Stimulated activated CD4-positive, alpha-beta T cell treated with anti-CD3 and anti-CD28 coated beads, TNF-alpha, amount 100 ng/mL, for 1 hour (primary cell): ENCODE measurements around the gene TYMS.

Experiments
- DNase-seq, 3 donors: peaks; one replicate each; pipeline ENCODE4 v3.0.0-alpha.2; 2020; ENCODE audit warnings: low read depth in 3 of 3, low spot score in 1 of 3

Gene TYMS

DNA sequence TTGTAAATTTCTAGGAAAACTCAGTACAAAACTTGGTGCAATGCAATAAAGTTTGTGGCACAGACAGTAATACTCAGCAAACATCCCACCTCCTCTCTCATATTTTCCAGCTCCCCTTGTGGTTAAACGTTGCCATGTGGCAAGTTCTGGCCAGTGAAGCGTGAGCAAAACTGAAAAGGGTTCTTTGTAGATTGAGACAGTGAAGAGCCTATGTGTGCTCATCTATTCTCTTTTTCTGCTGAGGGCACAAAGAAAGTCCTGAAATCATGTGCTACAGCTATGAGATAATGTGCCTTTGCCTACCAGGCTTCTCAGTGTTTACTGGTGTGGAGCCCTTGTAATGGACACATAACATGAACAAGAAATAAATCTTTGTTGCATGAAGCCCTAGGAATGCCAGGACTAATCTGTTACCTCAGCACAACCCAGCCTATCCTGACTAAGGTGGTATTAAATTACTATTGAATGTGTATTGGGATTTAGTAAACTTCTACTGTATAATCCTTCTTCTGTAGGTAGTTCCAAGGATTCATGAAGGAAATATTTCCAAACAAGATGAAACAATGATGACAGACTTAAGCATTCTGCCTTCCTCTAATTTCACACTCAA lies 13.0 kb upstream of the TYMS start:
- no peak for DNase-seq

DNA sequence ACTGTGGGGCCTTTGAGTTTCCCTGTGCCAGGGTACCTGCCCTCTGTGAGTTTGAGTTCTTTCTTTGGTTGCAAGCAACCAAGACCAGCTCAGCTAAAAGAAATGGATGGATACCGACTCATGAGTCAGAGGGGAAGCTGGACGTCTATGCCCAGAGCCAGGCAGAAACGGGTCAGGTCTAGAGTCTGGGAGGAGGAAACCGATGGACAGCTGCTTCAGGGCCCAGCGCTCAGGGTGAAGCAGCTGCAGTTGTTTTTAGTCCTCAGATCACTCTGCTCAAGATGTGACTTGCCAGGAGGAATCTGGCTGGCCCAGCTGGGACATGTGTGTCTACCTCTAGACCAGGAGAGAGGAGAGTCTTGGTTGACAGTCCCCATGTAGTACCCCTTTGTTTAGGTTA lies 10.1 kb upstream of the TYMS start:
- DNase-seq: no peak

GRCh38 chr18:649341-649740 lies 8.1 kb upstream of the TYMS start:
- DNase-seq: no peak

DNA sequence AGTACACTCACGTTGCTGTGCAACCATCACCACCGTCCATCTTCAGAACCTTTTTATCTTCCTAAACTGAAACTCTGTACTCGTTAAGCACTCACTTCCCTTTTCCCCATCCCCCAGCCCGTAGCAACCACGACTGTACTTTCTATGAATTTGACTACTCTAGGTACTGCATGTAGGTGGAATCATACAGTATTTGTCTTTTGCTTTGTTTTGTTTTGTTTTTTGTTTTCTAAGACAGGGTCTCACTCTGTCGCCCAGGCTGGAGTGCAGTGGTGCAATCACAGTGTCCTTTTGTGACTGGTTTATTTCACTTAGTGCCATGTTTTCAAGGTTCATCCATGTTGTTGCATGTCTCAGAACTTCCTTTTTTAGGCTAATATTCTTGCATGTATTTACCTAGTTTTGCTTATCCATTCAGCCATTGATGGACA lies 7.0 kb upstream of the TYMS start:
- no peak for DNase-seq

DNA sequence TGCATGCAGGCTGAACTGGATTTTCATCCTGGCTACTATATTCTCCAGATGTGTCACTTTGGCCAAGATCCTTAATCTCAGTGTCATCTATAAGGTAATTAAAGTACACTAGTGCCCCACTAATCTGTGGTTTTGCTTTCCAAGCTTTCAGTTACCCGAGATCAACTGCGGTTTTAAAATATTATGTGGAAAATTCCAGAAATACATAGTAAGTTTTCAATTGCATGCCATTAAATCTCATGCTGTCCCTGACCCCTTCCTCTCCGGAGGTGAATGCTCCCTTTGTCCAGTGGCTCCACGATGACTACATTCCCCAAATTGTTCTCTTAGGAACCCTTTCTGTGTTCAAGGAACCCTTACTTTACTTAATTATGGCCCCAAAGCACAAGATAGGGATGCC lies 5.3 kb upstream of the TYMS start:
- no peak for DNase-seq

DNA sequence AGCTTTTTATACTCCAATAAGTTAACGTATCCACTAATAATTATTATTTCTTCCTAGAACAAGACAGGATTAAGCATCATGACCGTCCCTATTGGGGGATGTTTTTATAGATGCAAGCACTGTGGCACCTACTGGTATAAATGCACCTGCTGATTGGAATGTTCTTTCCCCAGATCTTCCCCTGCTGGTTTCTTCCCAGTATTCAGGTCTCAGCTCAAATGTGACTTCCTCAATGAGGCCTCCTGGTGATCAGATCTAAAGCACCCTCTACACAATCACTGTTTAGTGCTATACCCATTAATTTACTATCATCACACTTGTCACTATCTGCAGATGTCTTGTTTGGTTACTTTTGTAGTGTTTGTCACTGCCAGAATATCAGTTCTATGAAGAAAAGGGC lies 3.9 kb upstream of the TYMS start:
- no peak for DNase-seq

GRCh38 chr18:654601-655000 lies 2.9 kb upstream of the TYMS start:
- DNase-seq: no peak

DNA sequence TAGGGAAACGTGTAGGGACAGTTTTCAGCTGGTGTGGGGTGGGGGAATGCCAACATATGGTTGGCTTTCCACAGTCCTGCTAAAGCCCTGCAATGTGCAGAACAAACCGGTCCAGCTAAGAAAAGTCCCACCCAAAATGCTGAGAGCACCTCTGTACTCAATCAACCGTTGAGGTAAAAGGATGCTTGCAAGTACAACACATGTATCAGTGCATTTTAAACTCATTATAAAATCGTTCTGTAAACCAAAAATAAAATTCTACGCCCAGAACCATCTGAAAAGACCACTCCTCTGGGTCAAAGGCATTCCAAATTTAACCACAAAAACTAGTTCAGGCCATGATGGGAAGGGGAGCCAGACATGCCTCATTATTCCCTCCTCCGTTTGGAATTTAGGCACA lies 2.0 kb upstream of the TYMS start:
- no peak for DNase-seq

DNA sequence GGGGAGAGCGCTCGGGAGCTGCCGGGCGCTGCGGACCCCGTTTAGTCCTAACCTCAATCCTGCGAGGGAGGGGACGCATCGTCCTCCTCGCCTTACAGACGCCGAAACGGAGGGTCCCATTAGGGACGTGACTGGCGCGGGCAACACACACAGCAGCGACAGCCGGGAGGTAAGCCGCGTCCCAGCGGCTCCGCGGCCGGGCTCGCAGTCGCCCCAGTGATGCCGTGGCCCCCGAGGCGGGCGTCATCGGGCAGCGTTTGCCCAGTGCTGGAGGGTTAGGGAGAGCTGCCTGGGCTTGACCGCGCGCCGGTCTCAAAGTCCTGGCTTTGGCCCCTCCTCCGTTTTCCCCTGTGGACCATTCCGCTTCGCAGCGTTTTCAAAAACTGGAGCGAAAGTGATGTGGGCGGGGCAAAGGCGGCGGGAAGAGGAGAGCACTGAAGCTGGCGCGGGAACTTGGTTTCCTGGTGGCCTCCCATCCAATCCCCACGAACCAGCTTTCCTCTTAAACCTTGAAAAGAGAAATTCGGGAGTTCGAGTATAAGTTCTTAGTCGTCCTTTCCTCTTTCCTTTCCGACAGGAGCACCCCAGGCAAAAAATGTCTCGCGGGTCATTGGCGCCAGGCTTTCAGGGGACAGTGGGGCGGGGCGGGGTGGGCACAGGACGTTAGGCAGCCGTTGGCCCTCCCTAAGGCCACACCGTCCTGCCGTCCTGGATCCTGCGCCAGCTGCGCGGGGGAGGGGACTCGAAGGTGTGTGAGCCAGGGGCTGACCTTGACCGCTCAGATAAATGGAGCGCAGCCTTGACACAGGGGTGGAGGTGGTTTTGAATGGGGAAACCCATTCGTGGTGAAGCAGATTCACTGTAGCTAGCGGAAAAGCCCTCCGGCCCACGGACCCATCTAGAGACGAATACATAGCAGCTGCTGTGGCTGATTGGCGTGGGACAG lies 821 bp downstream of the TYMS start:
- DNase-seq: peak in 1 of 3 donors; percentile 36

DNA sequence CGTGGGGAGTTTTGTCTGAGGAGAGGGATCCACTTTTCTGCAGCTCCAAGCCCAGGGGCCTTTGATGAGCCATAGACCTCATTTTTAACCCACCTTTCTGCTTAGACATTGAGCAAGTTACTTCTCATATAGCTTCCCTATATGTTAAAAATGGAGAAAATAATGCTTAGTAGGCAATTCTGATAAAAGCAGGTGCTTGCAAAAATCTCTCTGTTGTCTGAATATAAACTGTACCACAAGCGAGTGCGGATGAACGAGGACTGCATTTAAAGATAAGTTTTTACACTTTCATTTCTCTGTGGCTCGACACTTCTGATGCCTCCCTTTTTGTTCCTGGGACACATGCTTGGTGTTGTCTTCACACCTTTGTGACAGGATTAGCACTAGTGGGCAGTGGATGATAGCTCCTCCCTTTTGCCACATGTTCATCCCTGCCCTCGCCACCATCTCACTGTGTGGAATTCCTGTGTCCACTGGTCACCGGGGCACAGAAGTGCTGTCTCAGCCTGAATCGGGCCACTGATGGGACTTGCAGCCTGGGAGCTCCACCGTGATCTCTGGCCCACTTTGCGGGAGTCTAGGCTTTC lies 1.6 kb downstream of the TYMS start:
- DNase-seq: no peak

DNA sequence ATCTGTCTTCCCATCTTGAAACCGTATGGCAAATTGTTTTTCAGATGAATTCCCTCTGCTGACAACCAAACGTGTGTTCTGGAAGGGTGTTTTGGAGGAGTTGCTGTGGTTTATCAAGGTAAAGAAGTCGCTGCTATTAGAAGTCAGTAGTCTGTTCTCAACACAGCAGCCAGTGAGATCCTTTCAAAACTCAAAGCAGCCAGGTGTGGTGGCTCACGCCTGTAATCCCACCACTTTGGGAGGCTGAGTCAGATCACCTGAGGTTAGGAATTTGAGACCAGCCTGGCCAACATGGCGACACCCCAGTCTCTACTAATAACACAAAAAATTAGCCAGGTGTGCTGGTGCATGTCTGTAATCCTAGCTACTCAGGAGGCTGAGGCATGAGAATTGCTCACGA lies 2.1 kb downstream of the TYMS start:
- DNase-seq: no peak

DNA sequence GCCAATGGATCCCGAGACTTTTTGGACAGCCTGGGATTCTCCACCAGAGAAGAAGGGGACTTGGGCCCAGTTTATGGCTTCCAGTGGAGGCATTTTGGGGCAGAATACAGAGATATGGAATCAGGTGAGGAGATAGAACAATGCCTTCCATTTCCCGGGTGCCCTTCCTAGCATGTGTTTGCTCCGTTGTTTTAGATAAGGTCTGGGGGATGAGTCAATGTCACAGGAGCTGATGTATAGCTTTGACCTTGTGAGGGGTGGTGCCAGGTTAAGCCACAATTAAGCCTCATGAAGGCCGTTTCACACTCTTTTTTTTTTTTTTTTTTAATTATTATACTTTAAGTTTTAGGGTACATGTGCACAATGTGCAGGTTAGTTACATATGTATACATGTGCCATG lies 4.7 kb downstream of the TYMS start:
- no peak for DNase-seq

GRCh38 chr18:666177-666576 lies 8.7 kb downstream of the TYMS start:
- no peak for DNase-seq

DNA sequence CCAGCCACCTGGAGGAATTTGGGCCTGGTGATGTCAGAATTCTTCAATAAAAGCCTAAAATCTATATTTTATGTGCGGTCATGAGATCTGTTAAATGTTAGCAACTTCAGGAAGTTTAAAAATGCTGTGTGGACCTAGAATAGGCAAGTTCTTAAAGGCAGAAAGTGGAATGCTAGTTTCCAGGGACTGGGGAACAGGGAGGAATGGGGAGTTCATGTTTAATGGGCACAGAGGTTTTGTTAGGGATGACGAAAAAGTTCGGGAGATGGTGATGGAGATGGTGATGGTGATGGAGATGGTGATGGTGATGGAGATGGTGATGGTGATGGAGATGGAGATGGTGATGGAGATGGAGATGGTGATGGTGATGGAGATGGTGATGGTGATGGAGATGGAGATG lies 9.2 kb downstream of the TYMS start:
- DNase-seq: no peak

DNA sequence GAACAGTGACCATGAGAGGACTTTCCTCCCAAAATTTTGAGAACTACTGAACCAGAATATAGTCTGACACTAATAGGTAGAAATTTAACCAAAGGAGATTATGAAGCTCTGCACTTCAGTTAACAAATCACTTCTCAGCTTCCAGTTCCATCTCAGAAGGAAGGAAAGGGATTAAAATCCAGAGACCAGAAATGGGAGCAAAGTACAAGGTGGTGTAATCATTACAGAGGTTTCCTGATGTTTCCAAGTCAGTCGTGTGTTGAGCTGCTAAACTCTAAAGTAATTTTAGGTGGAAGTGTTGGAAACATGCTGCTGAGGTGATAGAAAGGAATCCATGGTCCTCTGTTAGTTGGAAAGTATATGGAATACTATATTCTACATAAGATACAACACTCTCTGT lies 10.8 kb downstream of the TYMS start:
- no peak for DNase-seq

DNA sequence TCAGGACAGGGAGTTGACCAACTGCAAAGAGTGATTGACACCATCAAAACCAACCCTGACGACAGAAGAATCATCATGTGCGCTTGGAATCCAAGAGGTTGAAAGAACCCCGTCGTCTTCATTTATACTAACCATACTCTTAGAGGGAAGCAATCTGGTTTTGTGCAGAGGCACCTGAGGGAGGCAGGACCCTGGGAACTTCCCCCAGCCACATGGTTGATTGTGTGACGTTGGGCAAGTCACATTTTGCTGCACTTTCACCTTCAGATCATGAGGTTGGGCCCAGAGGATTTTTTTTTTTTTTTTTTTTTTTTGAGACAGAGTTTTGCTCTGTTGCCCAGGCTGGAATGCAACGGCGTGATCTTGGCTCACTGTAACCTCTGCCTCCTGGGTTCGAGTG lies 11.6 kb downstream of the TYMS start:
- DNase-seq: no peak

GRCh38 chr18:670522-670921 lies 13.1 kb downstream of the TYMS start:
- no peak for DNase-seq

DNA sequence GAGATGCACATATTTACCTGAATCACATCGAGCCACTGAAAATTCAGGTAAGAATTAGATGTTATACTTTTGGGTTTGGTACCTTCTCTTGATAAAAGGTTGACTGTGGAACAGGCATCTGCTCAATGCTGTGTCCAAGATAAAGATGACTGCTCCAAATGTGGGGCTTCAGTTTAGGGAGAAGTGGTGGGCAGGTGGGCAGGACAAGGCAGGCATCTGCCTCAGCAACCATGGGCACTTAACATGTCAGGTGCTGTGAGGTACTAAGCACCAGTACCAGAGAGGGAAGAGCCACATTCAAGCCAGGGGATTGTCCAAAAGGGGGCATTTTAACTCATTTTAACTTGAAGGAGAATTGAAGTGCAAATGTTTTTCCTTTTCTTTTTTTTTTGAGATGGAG lies 14.0 kb downstream of the TYMS start:
- DNase-seq: no peak

GRCh38 chr18:673317-673716 lies 15.9 kb downstream of the TYMS start:
- no peak for DNase-seq

GRCh38 chr18:673769-674168 lies 16.3 kb downstream of the TYMS start:
- DNase-seq: no peak

DNA sequence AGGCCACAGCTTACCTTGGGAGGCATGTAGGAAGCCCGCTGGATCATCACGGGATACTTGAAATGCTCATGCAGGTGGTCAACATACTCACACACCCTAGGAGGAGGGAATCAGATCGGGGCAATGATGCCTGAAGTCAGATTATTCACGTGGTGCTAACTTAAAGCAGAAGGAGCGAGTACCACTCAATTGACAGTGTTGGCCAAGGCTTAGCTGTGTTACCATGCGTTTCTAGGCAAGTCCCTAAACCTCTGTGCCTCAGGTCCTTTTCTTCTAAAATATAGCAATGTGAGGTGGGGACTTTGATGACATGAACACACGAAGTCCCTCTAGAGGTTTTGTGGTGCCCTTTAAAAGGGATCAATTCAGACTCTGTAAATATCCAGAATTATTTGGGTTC lies 17.9 kb downstream of the TYMS start:
- no peak for DNase-seq

DNA sequence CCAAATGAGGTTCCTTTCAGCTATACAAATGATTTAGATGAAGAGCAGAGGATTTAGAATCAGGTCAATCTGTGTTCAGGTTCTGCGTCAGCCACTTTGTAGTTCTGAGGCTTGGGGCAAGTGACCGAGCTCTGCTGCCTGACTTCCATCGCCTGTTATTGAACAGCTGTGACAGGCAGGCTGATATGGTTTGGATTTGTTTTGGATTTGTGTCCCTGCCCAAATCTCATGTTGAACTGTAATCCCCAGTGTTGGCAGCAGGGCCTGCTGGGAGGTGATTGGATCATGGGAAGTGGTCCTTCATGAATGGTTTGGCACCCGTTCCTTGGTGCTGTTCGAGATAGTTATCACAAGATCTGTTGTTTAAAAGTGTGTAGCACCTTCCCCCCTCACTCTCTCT lies 18.6 kb downstream of the TYMS start:
- DNase-seq: no peak
